HUES64 (cell line): ENCODE results near the gene HS6ST2.
"Not testable (repeated sequence)": the region's sequence is repeated elsewhere in the genome, so short reads cannot be mapped to it uniquely, and the experiment has no call there.

Experiments
- H3K27ac ChIP-seq: 2 replicates; pipeline ENCODE4 v1.7.0; 2013; ENCODE audit warnings: low read depth, low read length, inconsistent platforms
- H3K27me3 ChIP-seq: 2 replicates; pipeline ENCODE4 v1.6.1; 2013; ENCODE audit warnings: mild to moderate bottlenecking, low read length; ENCODE audit not compliant: insufficient read depth
- H3K36me3 ChIP-seq: 2 replicates; pipeline ENCODE4 v1.6.1; 2013; ENCODE audit warnings: mild to moderate bottlenecking, low read length; ENCODE audit not compliant: insufficient read depth
- H3K4me1 ChIP-seq: 2 replicates; pipeline ENCODE4 v1.6.1; 2013; ENCODE audit warnings: mild to moderate bottlenecking, low read length, moderate library complexity; ENCODE audit not compliant: insufficient read depth
- H3K4me3 ChIP-seq: 2 replicates; pipeline ENCODE4 v1.5.1; 2013; ENCODE audit warnings: mild to moderate bottlenecking, low read length, moderate library complexity
- H3K9ac ChIP-seq: 2 replicates; pipeline ENCODE4 v1.6.1; 2013; ENCODE audit warnings: mild to moderate bottlenecking, low read depth, low read length
- H3K9me3 ChIP-seq: 2 replicates; pipeline ENCODE4 v1.6.1; 2013; ENCODE audit warnings: low read depth, low read length; ENCODE audit not compliant: insufficient read depth
- whole genome bisulfite sequencing: fragments of 150-250, 120-280 bp; methylation state at CpG from one replicate; pipeline ENCODE4 v1.1.7; 2013; ENCODE audit warnings: missing lambda C conversion rate; 5-methylcytosine and 5-hydroxymethylcytosine counted together

Gene HS6ST2

DNA sequence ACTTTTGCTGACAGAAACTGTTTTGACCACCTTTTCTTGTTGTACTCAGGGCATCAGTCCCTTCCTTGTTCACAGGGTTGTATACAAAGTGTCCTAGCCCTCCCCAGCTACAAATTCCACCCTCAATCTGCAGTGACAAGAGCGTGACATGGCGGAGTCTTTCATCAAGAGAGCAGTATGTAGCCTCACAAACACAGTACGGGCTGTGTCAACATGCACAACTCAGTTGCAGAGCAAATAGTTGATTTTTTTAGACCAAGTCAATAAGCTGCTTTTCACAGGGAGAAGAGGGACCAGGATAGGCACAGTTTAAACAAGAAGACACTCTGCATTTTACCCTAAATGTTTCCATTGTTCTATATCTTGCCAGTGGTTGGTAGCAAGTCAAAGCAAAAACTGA is 8.6 kb upstream of the HS6ST2 start:
- Histone ChIP-seq H3K9ac (no peak overlapping the region), H3K9me3 (no peaks in the 10 kb centered on the region), H3K27me3 (no peaks in the 10 kb centered on the region), H3K36me3 (no peaks in the 10 kb centered on the region), H3K27ac (no peak overlapping the region), H3K4me1 (no peaks in the 10 kb centered on the region), H3K4me3 (no peak overlapping the region)
- WGBS = 92% methylated on average over 3 of the region's 3 CpGs

DNA sequence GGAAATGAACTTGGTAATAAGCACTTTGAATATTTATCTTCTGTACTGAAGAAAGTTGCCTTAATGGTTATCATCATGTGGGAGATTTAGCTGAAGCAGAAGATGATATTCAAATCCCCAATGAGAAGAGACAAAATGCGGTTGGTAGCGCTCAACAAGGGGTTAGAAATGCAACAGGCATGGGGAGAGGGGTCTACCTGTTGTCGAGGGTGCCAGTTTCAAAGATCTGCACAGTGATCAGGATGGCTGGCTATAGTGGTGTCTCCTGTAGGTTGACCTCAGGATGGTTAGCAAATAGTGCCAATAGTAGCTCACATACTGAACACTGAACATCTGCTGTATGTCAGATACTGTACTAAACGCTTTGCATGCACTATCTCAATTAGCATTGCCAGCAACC is 7.0 kb upstream of the HS6ST2 start:
- peaks cover 4% of the 10 kb centered on the region; the same call in 1 of the 2 replicates for H3K27me3 ChIP-seq
- no peak overlapping the region for H3K9ac ChIP-seq
- no peaks in the 10 kb centered on the region for H3K9me3 ChIP-seq
- no peak overlapping the region for H3K4me3 ChIP-seq
- no peak overlapping the region for H3K27ac ChIP-seq
- WGBS = 87% methylated on average over 4 of the region's 4 CpGs
- peaks cover 7% of the 10 kb centered on the region; the same call in 1 of the 2 replicates for H3K4me1 ChIP-seq
- H3K36me3 ChIP-seq = no peaks in the 10 kb centered on the region

DNA sequence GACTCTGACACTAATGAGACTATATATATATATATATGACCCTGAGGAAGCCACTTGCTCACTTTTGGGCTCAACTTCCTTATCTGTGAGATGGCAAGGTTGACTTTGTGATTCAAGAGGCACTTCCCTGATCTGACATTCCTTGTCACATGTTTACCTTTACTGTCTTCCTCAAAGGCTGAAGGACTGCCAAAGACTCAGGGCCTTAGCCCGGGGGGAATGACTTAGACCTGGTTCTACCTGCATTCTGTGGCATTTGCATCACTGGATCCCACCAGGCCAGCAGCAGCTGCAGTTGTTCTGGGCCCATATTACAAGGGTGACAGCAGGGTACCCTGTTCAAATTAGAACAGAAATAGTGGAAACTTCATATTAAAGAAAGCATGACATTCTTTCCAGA is 3.1 kb upstream of the HS6ST2 start:
- peaks cover 10% of the 10 kb centered on the region; the same call in 1 of the 2 replicates for H3K4me1 ChIP-seq

DNA sequence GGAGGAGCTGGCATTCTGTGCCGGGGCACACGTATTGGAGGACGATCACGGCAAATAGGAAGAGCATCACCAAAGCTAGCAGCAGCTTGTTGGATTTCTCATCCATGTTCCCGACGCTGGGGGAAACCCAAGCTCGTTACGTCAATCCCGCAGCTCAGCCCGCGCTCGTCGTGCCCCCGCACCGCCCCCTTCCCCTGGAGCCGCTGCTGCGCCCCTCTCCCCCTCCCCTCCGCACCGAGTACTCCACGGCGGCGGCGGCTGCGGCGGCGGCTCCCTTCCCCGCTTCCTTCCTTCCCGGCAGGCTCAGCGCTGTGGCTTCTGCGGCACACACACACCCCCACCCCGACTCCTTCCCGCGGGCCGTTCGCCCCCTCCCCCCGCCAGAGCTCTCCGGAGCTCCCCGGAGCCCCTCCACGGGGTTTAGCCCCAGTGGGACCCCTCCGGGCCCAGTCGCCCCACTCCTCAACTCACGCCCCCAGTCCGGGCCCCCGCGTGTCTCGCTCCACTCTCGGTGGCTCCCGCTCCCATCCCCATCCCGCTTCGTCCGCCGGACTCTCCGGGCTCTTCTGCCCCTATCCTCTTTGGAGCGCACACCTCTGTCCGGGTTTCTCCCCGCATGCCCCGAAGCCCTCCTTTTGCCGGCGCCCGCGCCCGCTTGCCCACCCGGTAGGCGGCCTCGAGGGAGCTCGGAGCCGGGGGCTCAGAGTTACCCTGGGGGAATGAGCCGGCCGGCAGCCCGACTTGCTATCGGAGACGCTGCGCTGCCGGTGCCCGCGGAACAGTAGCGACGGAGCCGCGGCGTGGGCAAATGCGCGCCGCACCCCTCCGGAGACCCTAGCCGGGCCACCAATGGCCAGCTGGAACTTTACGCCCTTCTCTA is 978 bp downstream of the HS6ST2 start:
- no peak overlapping the region for H3K27ac ChIP-seq
- H3K9ac ChIP-seq = peak overlapping the region; percentile 69
- no peaks in the 10 kb centered on the region for H3K36me3 ChIP-seq
- H3K4me1 ChIP-seq = peaks cover 18% of the 10 kb centered on the region; the same call in 1 of the 2 replicates
- peaks cover 67% of the 10 kb centered on the region for H3K27me3 ChIP-seq
- H3K9me3 ChIP-seq = no peaks in the 10 kb centered on the region
- WGBS = under 1% methylated on average over 87 of the region's 87 CpGs
- peak overlapping the region; percentile 67 for H3K4me3 ChIP-seq

More for the DNA sequence above, 3.1 kb upstream of the HS6ST2 start:
- 64% methylated on average over 1 of the region's 1 CpG for WGBS
- Histone ChIP-seq H3K4me3 (no peak overlapping the region), H3K36me3 (no peaks in the 10 kb centered on the region), H3K27ac (no peak overlapping the region), H3K9me3 (no peaks in the 10 kb centered on the region), H3K27me3 (peaks cover 41% of the 10 kb centered on the region), H3K9ac (no peak overlapping the region)

DNA sequence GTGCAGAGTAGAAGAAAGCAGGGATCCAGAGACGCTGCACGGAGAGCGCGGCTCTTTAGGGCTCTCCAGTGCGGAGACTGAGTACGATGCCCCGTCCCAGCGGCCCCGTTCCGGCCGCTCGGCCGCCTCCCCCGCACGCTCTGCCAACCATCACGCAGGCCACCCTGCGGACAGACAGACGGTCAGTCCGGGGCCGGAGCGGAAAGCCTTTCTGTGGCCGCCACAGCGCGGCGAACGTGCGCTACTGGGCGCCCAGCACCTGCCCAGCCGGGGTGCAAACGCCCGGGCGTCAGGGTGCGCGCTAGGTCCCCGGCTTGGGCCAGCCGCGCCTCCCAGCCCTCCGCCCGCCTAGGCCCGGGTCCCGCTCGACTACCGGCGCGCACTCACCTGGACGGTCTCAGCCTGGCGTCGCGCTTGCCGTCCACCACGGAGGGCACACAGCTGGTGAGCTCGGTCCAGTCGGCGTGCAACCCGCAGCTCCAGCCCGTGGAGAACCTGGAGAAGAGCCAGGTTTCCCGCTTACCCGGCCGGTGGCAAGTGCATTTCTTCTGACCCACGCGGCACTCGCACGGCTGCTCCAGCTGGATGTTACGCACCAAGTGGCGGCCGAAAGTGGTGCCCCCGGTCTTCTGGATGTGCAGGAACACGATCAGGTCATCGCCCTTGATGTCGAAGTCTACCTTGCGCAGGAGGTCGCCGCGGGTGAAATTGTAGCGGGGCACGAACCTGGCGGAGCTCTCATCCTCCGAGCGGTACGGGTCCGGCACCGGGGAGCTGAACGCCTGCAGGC is 1.8 kb downstream of the HS6ST2 start:
- Histone ChIP-seq H3K27ac (no peak overlapping the region), H3K36me3 (no peaks in the 10 kb centered on the region), H3K9ac (0 out of 2 replicates have a peak overlapping the region, but pooled peaks have one; percentile 40), H3K9me3 (no peaks in the 10 kb centered on the region), H3K27me3 (peaks cover 67% of the 10 kb centered on the region), H3K4me3 (peak overlapping the region; percentile 67), H3K4me1 (peaks cover 18% of the 10 kb centered on the region; the same call in 1 of the 2 replicates)
- under 1% methylated on average over 83 of the region's 83 CpGs for WGBS

DNA sequence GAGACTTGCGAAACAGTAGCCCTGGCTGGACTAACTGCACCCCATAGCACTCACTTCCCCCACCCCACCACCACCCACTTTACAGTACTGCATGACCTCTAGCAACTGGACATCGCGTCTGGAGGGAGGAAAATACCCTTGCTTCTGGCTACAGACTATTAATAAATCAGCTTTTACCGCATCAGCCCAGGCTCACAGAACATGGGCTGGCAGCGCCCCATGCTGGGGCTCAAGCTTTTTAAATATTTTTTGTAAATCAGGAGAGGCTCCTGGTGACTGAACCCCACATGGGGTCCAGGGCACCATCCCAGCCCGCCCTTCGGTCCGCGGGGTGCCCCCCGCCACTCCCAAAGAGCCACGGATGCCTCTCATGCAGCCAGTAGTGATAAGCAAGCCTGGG is 2.7 kb downstream of the HS6ST2 start:
- H3K9me3 ChIP-seq = no peaks in the 10 kb centered on the region
- H3K4me1 ChIP-seq = peaks cover 13% of the 10 kb centered on the region; the same call in 1 of the 2 replicates
- H3K27ac ChIP-seq = no peak overlapping the region
- peak overlapping the region; percentile 67 for H3K4me3 ChIP-seq
- H3K36me3 ChIP-seq = no peaks in the 10 kb centered on the region
- H3K27me3 ChIP-seq = peaks cover 66% of the 10 kb centered on the region
- WGBS = 17% methylated on average over 11 of the region's 11 CpGs
- no peak overlapping the region for H3K9ac ChIP-seq

DNA sequence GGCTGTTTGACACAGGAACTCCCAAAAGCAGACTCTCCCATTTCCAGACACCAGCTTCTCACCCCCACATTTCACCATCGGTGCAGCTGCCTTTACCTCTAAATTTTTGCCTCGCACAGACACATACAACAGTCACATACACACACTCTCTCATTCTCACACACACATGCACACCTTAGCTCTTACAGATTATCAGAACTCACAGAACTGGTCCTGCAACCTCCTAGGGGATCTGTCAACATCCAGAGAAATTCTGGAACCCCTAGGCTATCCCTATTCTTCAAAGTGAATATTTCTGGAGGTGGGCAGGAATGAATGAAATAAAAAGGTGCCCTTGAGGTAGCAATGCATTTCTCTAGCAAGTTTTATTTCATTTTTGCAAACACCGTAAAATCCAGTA is 4.1 kb downstream of the HS6ST2 start:
- H3K36me3 ChIP-seq = no peaks in the 10 kb centered on the region
- no peaks in the 10 kb centered on the region for H3K9me3 ChIP-seq
- H3K27ac ChIP-seq = no peak overlapping the region
- no peak overlapping the region for H3K9ac ChIP-seq
- H3K4me3 ChIP-seq = no peak overlapping the region
- WGBS = 94% methylated on average over 3 of the region's 3 CpGs
- H3K27me3 ChIP-seq = peaks cover 52% of the 10 kb centered on the region
- peaks cover 8% of the 10 kb centered on the region; the same call in 1 of the 2 replicates for H3K4me1 ChIP-seq

DNA sequence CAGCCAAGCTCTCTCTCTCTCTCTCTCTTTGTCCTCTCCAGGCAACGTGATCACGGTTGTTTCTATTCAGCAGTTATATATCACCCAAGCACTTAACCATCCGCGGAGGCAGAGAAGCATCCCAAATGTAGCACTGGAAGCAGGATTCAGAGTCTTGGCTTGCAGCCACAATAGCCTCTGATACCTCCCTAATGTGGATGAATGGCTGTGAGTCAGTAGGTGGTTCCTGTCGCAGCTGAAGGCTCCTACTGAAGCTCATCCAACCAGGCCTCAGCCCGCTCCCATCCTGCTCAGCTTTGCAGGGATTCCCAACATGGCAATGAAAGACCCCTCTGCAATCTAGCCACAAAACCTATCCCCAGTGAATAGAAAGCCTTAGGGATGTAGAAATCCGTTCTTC is 5.1 kb downstream of the HS6ST2 start:
- Histone ChIP-seq H3K27me3 (peaks cover 42% of the 10 kb centered on the region), H3K4me3 (no peak overlapping the region), H3K9me3 (no peaks in the 10 kb centered on the region), H3K36me3 (no peaks in the 10 kb centered on the region), H3K4me1 (peaks cover 8% of the 10 kb centered on the region; the same call in 1 of the 2 replicates), H3K9ac (no peak overlapping the region), H3K27ac (no peak overlapping the region)
- WGBS = 77% methylated on average over 6 of the region's 7 CpGs

DNA sequence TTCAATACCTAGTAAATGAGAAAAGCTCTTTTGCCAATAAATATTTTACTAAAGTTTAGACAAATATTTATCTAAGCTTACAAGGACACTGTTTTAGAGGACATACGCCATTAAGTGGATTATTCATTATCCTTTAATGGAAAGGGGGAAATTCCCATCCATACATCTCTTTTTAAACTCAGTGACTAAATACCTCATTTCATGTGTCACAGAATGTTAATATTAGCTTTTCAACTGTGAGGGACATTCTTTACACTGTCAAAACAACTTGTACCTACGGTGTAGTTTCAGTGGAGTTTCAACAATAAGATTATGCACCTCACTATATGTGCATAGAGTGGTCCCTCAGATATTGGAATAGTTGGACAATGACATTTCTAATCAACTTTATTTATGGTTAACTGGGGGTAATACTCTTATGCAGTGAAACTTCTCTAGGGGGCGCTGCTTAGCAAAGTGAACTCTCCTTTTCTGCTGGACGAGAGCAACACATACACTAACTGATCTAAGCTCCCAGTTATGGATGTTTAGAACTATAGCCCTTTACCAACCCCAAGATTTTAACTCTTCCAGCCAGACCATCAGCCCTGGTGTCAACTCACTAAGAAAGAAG is 9.7 kb downstream of the HS6ST2 start:
- Histone ChIP-seq H3K27me3 (no peaks in the 10 kb centered on the region), H3K4me3 (no peak overlapping the region), H3K4me1 (peaks cover 7% of the 10 kb centered on the region; the same call in 1 of the 2 replicates), H3K9me3 (no peaks in the 10 kb centered on the region), H3K36me3 (no peaks in the 10 kb centered on the region), H3K9ac (no peak overlapping the region), H3K27ac (no peak overlapping the region)
- WGBS = 50% methylated on average over 1 of the region's 4 CpGs

DNA sequence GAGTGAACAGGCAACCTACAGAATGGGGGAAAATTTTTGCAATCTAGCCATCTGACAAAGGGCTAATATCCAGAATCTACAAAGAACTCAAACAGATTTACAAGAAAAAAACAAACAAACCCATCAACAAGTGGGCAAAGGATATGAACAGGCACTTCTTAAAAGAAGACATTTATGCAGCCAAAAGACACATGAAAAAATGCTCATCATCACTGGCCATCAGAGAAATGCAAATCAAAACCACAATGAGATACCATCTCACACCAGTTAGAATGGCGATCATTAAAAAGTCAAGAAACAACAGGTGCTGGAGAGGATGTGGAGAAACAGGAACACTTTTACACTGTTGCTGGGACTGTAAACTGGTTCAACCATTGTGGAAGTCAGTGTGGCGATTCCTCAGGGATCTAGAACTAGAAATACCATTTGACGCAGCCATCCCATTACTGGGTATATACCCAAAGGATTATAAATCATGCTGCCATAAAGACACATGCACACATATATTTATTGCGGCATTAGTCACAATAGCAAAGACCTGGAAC is 13.3 kb downstream of the HS6ST2 start:
- not testable (repeated sequence) for H3K9me3 ChIP-seq, H3K9ac ChIP-seq, H3K27ac ChIP-seq, H3K4me1 ChIP-seq, H3K4me3 ChIP-seq, H3K36me3 ChIP-seq, H3K27me3 ChIP-seq
- WGBS = 100% methylated on average over 3 of the region's 4 CpGs
